Measurements from ENCODE around the gene USPL1. TPM values are rescaled to one million over a fixed set of nuclear protein-coding genes. Genes with fewer than 3 reads are reported as not detected.

The USPL1 gene
- total RNA-seq, 1 experiment from 2014 or later: 14.3 TPM

GRCh38 chr13:30587739-30588138 lies 30.0 kb upstream of the USPL1 start:
- H3K4me1 Mint-ChIP-seq: no peaks in the 10 kb centered on the region
- POLR2A ChIA-PET: no interaction called here
- H3K36me3 Mint-ChIP-seq: no peaks in the 10 kb centered on the region
- no peak overlapping the region for H3K27ac Mint-ChIP-seq
- DNase-seq (ENCODE audit: low spot score) (no peak), ATAC-seq (no peak)
- no peaks in the 10 kb centered on the region for H3K27me3 Mint-ChIP-seq (ENCODE audit: low read depth)
- no peak for TF ChIP-seq MYBL2 (CRISPR knock-in tag; IDR thresholded peaks at IDR 0.05)
- TF ChIP-seq NFYB (CRISPR knock-in tag; conservative IDR thresholded peaks at IDR 0.05; ENCODE audit: low read depth): no peak
- TF ChIP-seq MAX (CRISPR knock-in tag; IDR thresholded peaks at IDR 0.05): no peak
- CTCF ChIA-PET: no interaction called here
- no peak overlapping the region for H3K4me3 Mint-ChIP-seq
- H3K9me3 Mint-ChIP-seq: no peaks in the 10 kb centered on the region

GRCh38 chr13:30593001-30593400 lies 24.7 kb upstream of the USPL1 start:
- H3K4me1 Mint-ChIP-seq: peaks cover 2% of the 10 kb centered on the region; the same call in 1 of the 2 replicates

GRCh38 chr13:30600496-30600895 lies 17.2 kb upstream of the USPL1 start:
- Mint-ChIP-seq H3K9me3 (no peaks in the 10 kb centered on the region), H3K36me3 (no peaks in the 10 kb centered on the region), H3K27me3 (ENCODE audit: low read depth) (no peaks in the 10 kb centered on the region), H3K27ac (no peak overlapping the region), H3K4me3 (no peak overlapping the region), H3K4me1 (peaks cover 10% of the 10 kb centered on the region)
- CTCF ChIA-PET: no interaction called here
- ATAC-seq: no peak
- POLR2A ChIA-PET: interaction anchor here (0.7 kb wide), 1 partner anchor 82 kb away, joined by 3 read pairs; no protein-coding TSS in a partner anchor
- DNase-seq (ENCODE audit: low spot score): no peak
- TF ChIP-seq SP1 (CRISPR knock-in tag; conservative IDR thresholded peaks at IDR 0.05) (no peak), GRHL2 (CRISPR knock-in tag; IDR thresholded peaks at IDR 0.05; ENCODE audit: insufficient replicate concordance, severe bottlenecking) (no peak), ZNF425 (CRISPR knock-in tag; conservative IDR thresholded peaks at IDR 0.05) (no peak), ELF4 (CRISPR knock-in tag; IDR thresholded peaks at IDR 0.05; ENCODE audit: low read depth) (no peak), JUN (CRISPR knock-in tag; IDR thresholded peaks at IDR 0.05) (no peak), ZNF121 (CRISPR knock-in tag; IDR thresholded peaks at IDR 0.05) (no peak), KAT7 (CRISPR knock-in tag; IDR thresholded peaks at IDR 0.05; ENCODE audit: borderline replicate concordance) (no peak), NR3C1 (CRISPR knock-in tag; conservative IDR thresholded peaks at IDR 0.05; ENCODE audit: low read depth) (no peak), FOXK1 (CRISPR knock-in tag; IDR thresholded peaks at IDR 0.05) (no peak), SMAD3 (CRISPR knock-in tag; IDR thresholded peaks at IDR 0.05; ENCODE audit: borderline replicate concordance) (no peak), ZNF416 (CRISPR knock-in tag; IDR thresholded peaks at IDR 0.05) (no peak)

More at GRCh38 chr13:30593001-30593400, 24.7 kb upstream of the USPL1 start:
- ChIA-PET CTCF (no interaction called here), POLR2A (no interaction called here)
- Mint-ChIP-seq H3K27me3 (ENCODE audit: low read depth) (no peaks in the 10 kb centered on the region), H3K36me3 (no peaks in the 10 kb centered on the region), H3K27ac (no peak overlapping the region), H3K4me3 (no peak overlapping the region), H3K9me3 (peaks cover 7% of the 10 kb centered on the region; the same call in 1 of the 2 replicates)
- TF ChIP-seq MAX (CRISPR knock-in tag; IDR thresholded peaks at IDR 0.05): no peak
- TF ChIP-seq ZNF317 (CRISPR knock-in tag; IDR thresholded peaks at IDR 0.05; ENCODE audit: borderline replicate concordance, low read depth): no peak
- no peak for TF ChIP-seq ATF3 (CRISPR knock-in tag; conservative IDR thresholded peaks at IDR 0.05)
- no peak for TF ChIP-seq HMGXB4 (CRISPR knock-in tag; IDR thresholded peaks at IDR 0.05)
- no peak for TF ChIP-seq HMGA2 (CRISPR knock-in tag; IDR thresholded peaks at IDR 0.05)
- no peak for TF ChIP-seq ZNF138 (CRISPR knock-in tag; conservative IDR thresholded peaks at IDR 0.05)
- TF ChIP-seq ATF6 (CRISPR knock-in tag; IDR thresholded peaks at IDR 0.05): no peak
- TF ChIP-seq ZMAT4 (CRISPR knock-in tag; IDR thresholded peaks at IDR 0.05): no peak
- TF ChIP-seq GABPB1 (CRISPR knock-in tag; IDR thresholded peaks at IDR 0.05): no peak
- no peak for TF ChIP-seq IRF2 (CRISPR knock-in tag; IDR thresholded peaks at IDR 0.05; ENCODE audit: borderline replicate concordance, low read depth)
- DNase-seq (ENCODE audit: low spot score) (no peak), ATAC-seq (no peak)

Measured in WTC11 (cell line).